IMR-90 (cell line): ENCODE data around the gene MCTP2. TPM values are rescaled to one million over a fixed set of nuclear protein-coding genes. Genes with fewer than 3 reads are reported as not detected.

Source experiments
- ATAC-seq: fragments of 200-7000 bp; cut with Tn5 transposase; 2 replicates; pipeline ENCODE4 v1.9.1; 2020; ENCODE audit warnings: low read depth, mild to moderate bottlenecking, moderate library complexity
- BruUV-seq: library from RNA; stranded (reverse); fragments of 400-500 nt; replicated peaks from 2 replicates; lab custom pipeline; 2021; lab: Mats Ljungman, UMichigan
- CTCF ChIA-PET: fragments of 300-600 bp; formaldehyde crosslinking; extraction: SDS; loops from one replicate; lab custom pipeline; 2021; ENCODE audit warnings: antibody characterized with exemption; lab: Yijun Ruan, JAX
- POLR2A ChIA-PET: fragments of 300-600 bp; sonication (Branson Sonifier 250); formaldehyde crosslinking; loops from one replicate; lab custom pipeline; 2022; ENCODE audit warnings: antibody characterized with exemption; ENCODE audit not compliant: unreplicated experiment; lab: Charles Lee
- DNase-seq: peaks from one replicate; pipeline ENCODE4 v3.0.0; 2013
- H2AFZ ChIP-seq: replicated peaks from 2 replicates; pipeline ENCODE3; 2013; ENCODE audit warnings: low read length, mild to moderate bottlenecking; ENCODE audit not compliant: poor library complexity
- H2AK5ac ChIP-seq: 2 replicates; pipeline ENCODE4 v1.6.1; 2013; ENCODE audit warnings: low read depth, low read length, inconsistent platforms
- H2AK9ac ChIP-seq: replicated peaks from 2 replicates; pipeline ENCODE3; 2013; ENCODE audit warnings: mild to moderate bottlenecking, low read depth, low read length, moderate library complexity; ENCODE audit not compliant: poor library complexity
- H2BK120ac ChIP-seq: 2 replicates; pipeline ENCODE4 v1.6.1; 2013; ENCODE audit warnings: low read depth, low read length, inconsistent platforms
- H2BK15ac ChIP-seq: 3 replicates; pipeline ENCODE4 v1.6.1; 2013; ENCODE audit warnings: low read depth, low read length, inconsistent platforms
- H2BK20ac ChIP-seq: 2 replicates; pipeline ENCODE4 v1.6.1; 2013; ENCODE audit warnings: low read depth, mild to moderate bottlenecking, inconsistent platforms, low read length, moderate library complexity
- H2BK5ac ChIP-seq: 2 replicates; pipeline ENCODE4 v1.6.1; 2013; ENCODE audit warnings: mild to moderate bottlenecking, low read depth, low read length, inconsistent platforms; ENCODE audit not compliant: poor library complexity, severe bottlenecking
- H3K14ac ChIP-seq: replicated peaks from 2 replicates; pipeline ENCODE4 v1.6.1; 2013; ENCODE audit warnings: low read depth, low read length, inconsistent platforms
- H3K18ac ChIP-seq: 2 replicates; pipeline ENCODE4 v1.6.1; 2013; ENCODE audit warnings: low read depth, low read length, control low read depth
- H3K23ac ChIP-seq: 2 replicates; pipeline ENCODE4 v1.6.1; 2013; ENCODE audit warnings: low read depth, low read length, inconsistent platforms
- H3K27ac ChIP-seq: 2 replicates; pipeline ENCODE4 v1.5.1; 2013; ENCODE audit warnings: mild to moderate bottlenecking, control low read depth, low read length; ENCODE audit not compliant: insufficient read depth
- H3K27me3 ChIP-seq: 2 replicates; pipeline ENCODE4 v1.6.1; 2013; ENCODE audit warnings: low read length; ENCODE audit not compliant: control insufficient read depth, insufficient read depth
- H3K36me3 ChIP-seq: 2 replicates; pipeline ENCODE4 v1.6.1; 2013; ENCODE audit warnings: low read length, mixed read lengths; ENCODE audit not compliant: control insufficient read depth, insufficient read depth
- H3K4ac ChIP-seq: 2 replicates; pipeline ENCODE4 v1.6.1; 2013; ENCODE audit warnings: low read depth, low read length, inconsistent platforms
- H3K4me1 ChIP-seq: 2 replicates; pipeline ENCODE4 v1.6.1; 2013; ENCODE audit warnings: low read length, mixed read lengths; ENCODE audit not compliant: control insufficient read depth, insufficient read depth
- H3K4me2 ChIP-seq: 2 replicates; pipeline ENCODE4 v1.6.1; 2013; ENCODE audit warnings: low read depth, mild to moderate bottlenecking, control low read depth, low read length, moderate library complexity
- H3K4me3 ChIP-seq: 2 replicates; pipeline ENCODE4 v1.5.1; 2013; ENCODE audit warnings: low read depth, mild to moderate bottlenecking, control low read depth, low read length, moderate library complexity; ENCODE audit not compliant: insufficient read depth
- H3K56ac ChIP-seq: 2 replicates; pipeline ENCODE4 v1.6.1; 2013; ENCODE audit warnings: low read length, inconsistent platforms; ENCODE audit not compliant: insufficient read depth; ENCODE audit errors: extremely low read depth
- H3K79me1 ChIP-seq, 2 experiments: 2 replicates each; pipeline ENCODE4 v1.6.1; 2013; ENCODE audit warnings: low read length in 2 of 2, inconsistent platforms in 1 of 2, low read depth in 1 of 2
- H3K9ac ChIP-seq: 2 replicates; pipeline ENCODE4 v1.6.1; 2013; ENCODE audit warnings: low read depth, low read length, control low read depth
- H3K9me1 ChIP-seq: 2 replicates; pipeline ENCODE4 v1.6.1; 2013; ENCODE audit warnings: low read length, inconsistent platforms; ENCODE audit not compliant: insufficient read depth
- H3K9me3 ChIP-seq: 2 replicates; pipeline ENCODE4 v1.6.1; 2013; ENCODE audit warnings: low read length; ENCODE audit not compliant: control insufficient read depth, insufficient read depth
- H4K20me1 ChIP-seq: 2 replicates; pipeline ENCODE4 v1.6.1; 2013; ENCODE audit warnings: low read length, inconsistent platforms; ENCODE audit not compliant: insufficient read depth
- H4K5ac ChIP-seq: 2 replicates; pipeline ENCODE4 v1.6.1; 2013; ENCODE audit warnings: mild to moderate bottlenecking, low read depth, low read length, control low read depth
- H4K8ac ChIP-seq, 2 experiments: 2 replicates each; pipeline ENCODE4 v1.6.1; 2013; ENCODE audit warnings: low read depth in 2 of 2, low read length in 2 of 2, control low read depth in 1 of 2, inconsistent platforms in 1 of 2
- H4K91ac ChIP-seq: 2 replicates; pipeline ENCODE4 v1.6.1; 2013; ENCODE audit warnings: low read depth, low read length, inconsistent platforms; ENCODE audit not compliant: insufficient read depth
- FOS ChIP-seq: fragments of 150-350 bp; IDR thresholded peaks from 2 replicates; pipeline ENCODE4 v1.6.1; 2016; ENCODE audit warnings: low read depth, low read length
- NFE2L2 ChIP-seq: fragments of 150-350 bp; IDR thresholded peaks from 2 replicates; pipeline ENCODE4 v1.6.1; 2016; ENCODE audit warnings: low read depth, mild to moderate bottlenecking, low read length
- RCOR1 ChIP-seq: IDR thresholded peaks from 2 replicates; pipeline ENCODE4 v1.6.1; 2012; ENCODE audit warnings: mild to moderate bottlenecking, low read length, improper control_type of control experiment; ENCODE audit not compliant: insufficient replicate concordance
- SMC3 ChIP-seq: fragments of 150-350 bp; IDR thresholded peaks from 2 replicates; pipeline ENCODE4 v1.6.1; 2016; ENCODE audit warnings: low read depth, mild to moderate bottlenecking, antibody characterized with exemption, low read length, moderate library complexity
- WGBS, 2 experiments: methylation state at CpG; one replicate each; pipeline versions ENCODE4 v1.1.5 to v1.1.7; 2013; ENCODE audit warnings: missing lambda C conversion rate in 2 of 2; ENCODE audit not compliant: insufficient read length in 1 of 2; ENCODE audit errors: extremely low coverage in 2 of 2; 5-methylcytosine and 5-hydroxymethylcytosine counted together
- dilution Hi-C: fragments of 300-500 bp; cut with HindIII; formaldehyde crosslinking; loops from one replicate; pipeline ENCODE4 v1.14.3; 2018; ENCODE audit warnings: low sequenced_read_pairs; ENCODE audit not compliant: unreplicated experiment
- in situ Hi-C: fragments of 300-500 bp; cut with MboI; formaldehyde crosslinking; loops from 3 replicates; pipeline ENCODE4 v1.14.3; 2019; ENCODE audit warnings: low sequenced_read_pairs, inconsistent platforms, mixed read lengths
- intact Hi-C: fragments of 100-400 bp; cut with micrococcal nuclease; formaldehyde crosslinking; loops from 2 replicates; pipeline ENCODE4 v1.10.0; 2022
- polyA plus RNA-seq, 3 experiments: library from polyadenylated mRNA; depleted of rRNA; stranded (reverse); fragments of >200 nt; gene quantifications; 2 replicates each; pipeline ENCODE4 v1.2.3, GENCODE V29; 2012; ENCODE audit warnings: low replicate concordance in 1 of 3
- total RNA-seq: library from RNA; depleted of rRNA; stranded (reverse); fragments of >200 nt; gene quantifications from 2 replicates; pipeline ENCODE4 v1.2.3, GENCODE V29; 2012

Gene MCTP2
- total and polyA plus RNA-seq, 2 of the 4 experiments (the other 2 are of a cell fraction) = 5.1 to 9.9 TPM

DNA sequence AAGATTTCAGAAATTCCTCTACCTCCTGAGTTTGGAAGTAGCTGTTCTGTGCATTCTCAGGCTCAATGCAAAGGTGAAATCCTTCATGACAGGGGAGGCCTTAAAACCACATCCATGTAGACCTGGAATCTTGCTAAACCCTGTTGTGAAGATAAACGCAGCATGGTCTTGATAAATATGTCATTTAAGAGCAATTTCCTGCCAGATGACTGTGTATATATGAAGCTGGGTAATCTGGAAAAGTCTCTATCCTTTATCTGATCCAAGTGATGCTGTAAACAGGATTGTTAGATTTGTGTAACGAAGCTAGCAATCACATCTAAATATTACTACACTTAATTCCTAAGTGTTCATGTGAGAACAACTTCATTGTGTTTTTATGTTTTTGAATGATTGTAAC lies 9.1 kb downstream of the MCTP2 start:
- H3K9ac ChIP-seq = no peak overlapping the region
- peaks cover 2% of the 10 kb centered on the region for H3K4me1 ChIP-seq
- ChIA-PET CTCF (interaction anchor here (0.7 kb wide), 1 partner anchor 48 kb away, joined by 3 read pairs; no protein-coding TSS in a partner anchor), POLR2A (no interaction called here)
- no peak overlapping the region for H2BK120ac ChIP-seq
- H3K14ac ChIP-seq = no peak overlapping the region
- H3K4ac ChIP-seq = no peak overlapping the region
- H3K27ac ChIP-seq = no peak overlapping the region
- TF ChIP-seq FOS (no peak), RCOR1 (no peak), NFE2L2 (no peak), SMC3 (no peak)
- dilution Hi-C loops = no loop called here
- DNase-seq (no peak), ATAC-seq (no peak)
- H3K36me3 ChIP-seq = no peaks in the 10 kb centered on the region
- no peak overlapping the region for H2BK15ac ChIP-seq
- no peaks in the 10 kb centered on the region for H3K9me3 ChIP-seq
- H2BK5ac ChIP-seq = no peak overlapping the region
- no peak overlapping the region for H2AK5ac ChIP-seq
- no CpG with 5 or more reads among the region's 2 CpGs for WGBS, 2 experiments
- H3K23ac ChIP-seq = no peak overlapping the region
- no peak overlapping the region for H3K4me2 ChIP-seq
- H3K56ac ChIP-seq = no peak overlapping the region
- no peak overlapping the region for H4K8ac ChIP-seq
- H4K5ac ChIP-seq = no peak overlapping the region
- no peak overlapping the region for H2AFZ ChIP-seq
- no peaks in the 10 kb centered on the region for H4K20me1 ChIP-seq
- H3K9me1 ChIP-seq = peaks cover 3% of the 10 kb centered on the region; the same call in 1 of the 2 replicates
- BruUV-seq = no TSS peak
- H3K4me3 ChIP-seq = no peak overlapping the region
- H2BK20ac ChIP-seq = no peak overlapping the region
- in situ Hi-C loops = no loop called here
- H4K91ac ChIP-seq = no peak overlapping the region
- H3K27me3 ChIP-seq = no peaks in the 10 kb centered on the region
- intact Hi-C loops = no loop called here
- no peak overlapping the region; the same call in 1 of the 2 replicates for H3K18ac ChIP-seq
- H3K79me1 ChIP-seq = peaks cover 14 to 32% of the 10 kb centered on the region in 2 experiments; a peak in 3 of 4 replicates
- H2AK9ac ChIP-seq = no peak overlapping the region
